Measurements from ENCODE around the gene PRELID3B. TPM values are rescaled to one million over a fixed set of nuclear protein-coding genes. Genes with fewer than 3 reads are reported as not detected.

The PRELID3B gene
- total and polyA plus RNA-seq, 10 of the 15 experiments (the other 5 are each of a cell fraction or from before 2014, with no cell fraction given): 72.5 to 151 (median 124) TPM

GRCh38 chr20:59006864-59007664 lies 35.5 kb downstream of the PRELID3B start, which contains the start of gene CTSZ (continued):
- TF ChIP-seq SMAD5 (IDR thresholded peaks at IDR 0.05; ENCODE audit: low read depth): no peak
- TF ChIP-seq, protein P1, sequence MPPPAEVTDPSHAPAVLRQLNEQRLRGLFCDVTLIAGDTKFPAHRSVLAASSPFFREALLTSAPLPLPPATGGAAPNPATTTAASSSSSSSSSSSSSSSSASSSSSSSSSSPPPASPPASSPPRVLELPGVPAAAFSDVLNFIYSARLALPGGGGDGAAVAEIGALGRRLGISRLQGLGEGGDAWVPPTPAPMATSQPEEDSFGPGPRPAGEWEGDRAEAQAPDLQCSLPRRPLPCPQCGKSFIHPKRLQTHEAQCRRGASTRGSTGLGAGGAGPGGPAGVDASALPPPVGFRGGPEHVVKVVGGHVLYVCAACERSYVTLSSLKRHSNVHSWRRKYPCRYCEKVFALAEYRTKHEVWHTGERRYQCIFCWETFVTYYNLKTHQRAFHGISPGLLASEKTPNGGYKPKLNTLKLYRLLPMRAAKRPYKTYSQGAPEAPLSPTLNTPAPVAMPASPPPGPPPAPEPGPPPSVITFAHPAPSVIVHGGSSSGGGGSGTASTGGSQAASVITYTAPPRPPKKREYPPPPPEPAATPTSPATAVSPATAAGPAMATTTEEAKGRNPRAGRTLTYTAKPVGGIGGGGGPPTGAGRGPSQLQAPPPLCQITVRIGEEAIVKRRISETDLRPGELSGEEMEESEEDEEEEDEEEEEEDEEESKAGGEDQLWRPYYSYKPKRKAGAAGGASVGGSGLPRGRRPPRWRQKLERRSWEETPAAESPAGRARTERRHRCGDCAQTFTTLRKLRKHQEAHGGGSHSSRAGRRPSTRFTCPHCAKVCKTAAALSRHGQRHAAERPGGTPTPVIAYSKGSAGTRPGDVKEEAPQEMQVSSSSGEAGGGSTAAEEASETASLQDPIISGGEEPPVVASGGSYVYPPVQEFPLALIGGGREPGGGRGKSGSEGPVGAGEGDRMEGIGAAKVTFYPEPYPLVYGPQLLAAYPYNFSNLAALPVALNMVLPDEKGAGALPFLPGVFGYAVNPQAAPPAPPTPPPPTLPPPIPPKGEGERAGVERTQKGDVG (CRISPR knock-in tag; IDR thresholded peaks at IDR 0.05): no peak
- TF ChIP-seq, protein P2, sequence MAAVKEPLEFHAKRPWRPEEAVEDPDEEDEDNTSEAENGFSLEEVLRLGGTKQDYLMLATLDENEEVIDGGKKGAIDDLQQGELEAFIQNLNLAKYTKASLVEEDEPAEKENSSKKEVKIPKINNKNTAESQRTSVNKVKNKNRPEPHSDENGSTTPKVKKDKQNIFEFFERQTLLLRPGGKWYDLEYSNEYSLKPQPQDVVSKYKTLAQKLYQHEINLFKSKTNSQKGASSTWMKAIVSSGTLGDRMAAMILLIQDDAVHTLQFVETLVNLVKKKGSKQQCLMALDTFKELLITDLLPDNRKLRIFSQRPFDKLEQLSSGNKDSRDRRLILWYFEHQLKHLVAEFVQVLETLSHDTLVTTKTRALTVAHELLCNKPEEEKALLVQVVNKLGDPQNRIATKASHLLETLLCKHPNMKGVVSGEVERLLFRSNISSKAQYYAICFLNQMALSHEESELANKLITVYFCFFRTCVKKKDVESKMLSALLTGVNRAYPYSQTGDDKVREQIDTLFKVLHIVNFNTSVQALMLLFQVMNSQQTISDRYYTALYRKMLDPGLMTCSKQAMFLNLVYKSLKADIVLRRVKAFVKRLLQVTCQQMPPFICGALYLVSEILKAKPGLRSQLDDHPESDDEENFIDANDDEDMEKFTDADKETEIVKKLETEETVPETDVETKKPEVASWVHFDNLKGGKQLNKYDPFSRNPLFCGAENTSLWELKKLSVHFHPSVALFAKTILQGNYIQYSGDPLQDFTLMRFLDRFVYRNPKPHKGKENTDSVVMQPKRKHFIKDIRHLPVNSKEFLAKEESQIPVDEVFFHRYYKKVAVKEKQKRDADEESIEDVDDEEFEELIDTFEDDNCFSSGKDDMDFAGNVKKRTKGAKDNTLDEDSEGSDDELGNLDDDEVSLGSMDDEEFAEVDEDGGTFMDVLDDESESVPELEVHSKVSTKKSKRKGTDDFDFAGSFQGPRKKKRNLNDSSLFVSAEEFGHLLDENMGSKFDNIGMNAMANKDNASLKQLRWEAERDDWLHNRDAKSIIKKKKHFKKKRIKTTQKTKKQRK (IDR thresholded peaks at IDR 0.05; ENCODE audit: low read depth, low read length): no peak
- no peak for TF ChIP-seq SKIL (IDR thresholded peaks at IDR 0.05; ENCODE audit: low read depth, poor library complexity, severe bottlenecking)
- TF ChIP-seq KDM1A (IDR thresholded peaks at IDR 0.05; ENCODE audit: borderline replicate concordance): no peak
- no peak for TF ChIP-seq ZNF24 (IDR thresholded peaks at IDR 0.05)
- TF ChIP-seq PAX8 (IDR thresholded peaks at IDR 0.05): no peak
- no peak for TF ChIP-seq HCFC1 (IDR thresholded peaks at IDR 0.05; ENCODE audit: low read length)
- TF ChIP-seq SIN3A (IDR thresholded peaks at IDR 0.05; ENCODE audit: low read depth, low read length): no peak
- no peak for TF ChIP-seq RBBP5 (conservative IDR thresholded peaks at IDR 0.05)
- TF ChIP-seq RAD21 (IDR thresholded peaks at IDR 0.05; ENCODE audit: insufficient read depth, low read depth, low read length): no peak
- no peak for TF ChIP-seq JUNB (IDR thresholded peaks at IDR 0.05)
- TF ChIP-seq POLR2A (IDR thresholded peaks at IDR 0.05; ENCODE audit: low read depth, low read length): peak; percentile 70
- no peak for TF ChIP-seq IKZF2 (IDR thresholded peaks at IDR 0.05)
- TF ChIP-seq MEF2B (IDR thresholded peaks at IDR 0.05; ENCODE audit: partially characterized antibody, poor library complexity, severe bottlenecking): no peak
